Activated T-cell treated with anti-CD3 and anti-CD28 coated beads, Interleukin-2, amount 50 U/mL, for 24 hours (primary cell): ENCODE measurements around the gene RGL1.
"Not testable (repeated sequence)": the region's sequence is repeated elsewhere in the genome, so short reads cannot be mapped to it uniquely, and the experiment has no call there.

Experiments
- DNase-seq: peaks from one replicate; pipeline ENCODE4 v3.0.0-alpha.2; 2020
- H3K27ac Mint-ChIP-seq: 2 replicates; pipeline ENCODE4 v1.8.0; 2020; ENCODE audit warnings: mild to moderate bottlenecking, mixed read lengths
- H3K27me3 Mint-ChIP-seq: 2 replicates; pipeline ENCODE4 v1.8.0; 2020; ENCODE audit warnings: mixed read lengths
- H3K36me3 Mint-ChIP-seq: 2 replicates; pipeline ENCODE4 v1.8.0; 2020; ENCODE audit warnings: low read depth, mixed read lengths
- H3K4me1 Mint-ChIP-seq: 2 replicates; pipeline ENCODE4 v1.8.0; 2020; ENCODE audit warnings: low read depth, mixed read lengths
- H3K4me3 Mint-ChIP-seq: 2 replicates; pipeline ENCODE4 v1.8.0; 2020; ENCODE audit warnings: mild to moderate bottlenecking, moderate library complexity, mixed read lengths
- H3K9me3 Mint-ChIP-seq: 2 replicates; pipeline ENCODE4 v1.8.0; 2020; ENCODE audit warnings: mixed read lengths

The RGL1 gene

DNA sequence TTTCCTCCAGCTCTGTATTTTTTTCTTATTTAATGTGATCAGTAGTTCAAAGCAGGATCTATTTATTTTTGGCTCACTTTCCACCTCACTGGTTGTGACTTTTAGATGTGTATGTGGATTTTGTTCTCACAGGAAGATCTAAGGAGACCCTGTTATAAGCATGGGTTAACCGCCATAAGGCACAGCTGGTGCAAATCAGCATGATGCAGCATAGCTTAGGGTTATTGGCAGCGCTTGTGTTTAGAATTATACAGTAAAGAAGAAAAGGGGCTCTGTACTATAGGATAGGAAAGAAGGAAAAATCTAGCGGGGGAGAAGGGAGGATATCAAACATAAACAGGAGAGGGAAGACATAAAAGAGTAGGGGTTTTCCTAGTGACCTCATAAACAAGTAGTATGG is 26.9 kb upstream of the RGL1 start:
- no peaks in the 10 kb centered on the region for H3K27me3 Mint-ChIP-seq
- no peak overlapping the region for H3K4me3 Mint-ChIP-seq
- DNase-seq = no peak

DNA sequence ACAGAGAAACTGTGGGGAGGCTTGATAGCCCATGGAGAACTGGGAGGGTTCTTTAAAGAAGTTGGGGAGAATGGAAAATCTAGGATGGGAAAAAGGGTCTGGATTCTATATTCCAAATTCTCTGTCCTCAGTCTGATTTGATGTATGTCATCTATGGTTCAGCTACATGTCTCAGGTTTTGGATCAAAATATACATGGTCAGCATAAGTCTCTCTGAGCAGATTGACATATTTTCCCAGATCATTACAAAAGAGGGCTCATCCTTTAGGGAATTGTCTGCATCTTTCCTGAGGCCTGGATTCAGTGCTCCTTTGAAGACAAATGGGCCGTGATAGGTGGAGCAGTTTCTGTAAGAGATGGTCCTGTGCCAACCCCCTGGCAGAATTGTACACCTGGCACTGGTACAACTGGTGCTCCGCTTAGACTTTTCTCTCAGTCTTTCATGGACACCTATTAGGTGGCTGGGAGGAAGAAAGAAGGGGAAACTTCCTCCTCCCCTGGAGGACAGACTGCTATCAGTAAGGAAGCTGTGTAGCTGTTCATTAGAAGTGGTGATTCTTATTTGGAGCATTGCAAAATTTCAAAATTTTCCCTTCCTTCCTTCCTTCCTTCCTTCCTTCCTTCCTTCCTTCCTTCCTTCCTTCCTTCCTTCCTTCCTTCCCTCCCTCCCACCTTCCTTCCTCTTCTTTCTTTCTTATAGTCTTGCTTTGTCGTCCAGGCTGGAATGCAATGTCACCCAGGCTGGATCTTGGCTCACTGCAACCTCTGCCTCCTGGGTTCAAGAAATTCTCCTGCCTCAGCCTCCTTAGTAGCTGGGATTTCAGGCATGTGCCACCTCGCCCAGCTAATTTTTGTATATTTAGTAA is 26.1 kb upstream of the RGL1 start:
- Mint-ChIP-seq H3K4me1 (no peaks in the 10 kb centered on the region), H3K4me3 (no peak overlapping the region), H3K36me3 (peaks cover 3% of the 10 kb centered on the region), H3K9me3 (peaks cover 14% of the 10 kb centered on the region), H3K27ac (no peak overlapping the region), H3K27me3 (no peaks in the 10 kb centered on the region)
- no peak for DNase-seq

More for the DNA sequence above, 26.9 kb upstream of the RGL1 start:
- Mint-ChIP-seq H3K9me3 (peaks cover 17% of the 10 kb centered on the region), H3K36me3 (peaks cover 5% of the 10 kb centered on the region), H3K4me1 (no peaks in the 10 kb centered on the region), H3K27ac (no peak overlapping the region)

DNA sequence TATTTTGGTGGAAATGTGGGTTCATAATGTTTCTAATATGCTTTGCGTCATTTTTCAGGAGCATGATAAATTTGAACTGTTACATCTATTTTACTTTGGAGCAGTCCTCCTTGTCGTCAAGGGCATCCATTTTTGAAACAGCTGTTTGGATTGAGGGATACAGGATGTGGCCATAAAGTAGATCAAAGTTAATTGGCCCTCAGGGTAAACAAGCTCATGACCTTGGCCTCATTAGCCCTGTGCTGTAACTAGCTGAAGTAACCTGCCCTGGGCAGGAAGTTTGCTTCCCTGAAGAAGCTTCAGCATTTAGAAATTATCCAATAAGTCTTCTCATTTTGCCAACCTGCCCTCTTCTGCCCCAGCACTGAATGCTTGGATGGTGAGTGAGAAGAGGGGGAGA is 24.8 kb upstream of the RGL1 start:
- DNase-seq = no peak
- Mint-ChIP-seq H3K4me1 (no peaks in the 10 kb centered on the region), H3K36me3 (no peaks in the 10 kb centered on the region), H3K4me3 (no peak overlapping the region), H3K27ac (no peak overlapping the region), H3K9me3 (peaks cover 6% of the 10 kb centered on the region), H3K27me3 (no peaks in the 10 kb centered on the region)

- no peak overlapping the region for H3K4me3 Mint-ChIP-seq
- no peaks in the 10 kb centered on the region for H3K27me3 Mint-ChIP-seq
- DNase-seq = no peak
- no peak overlapping the region for H3K27ac Mint-ChIP-seq
- H3K4me1 Mint-ChIP-seq = no peaks in the 10 kb centered on the region
- H3K36me3 Mint-ChIP-seq = no peaks in the 10 kb centered on the region
- H3K9me3 Mint-ChIP-seq = peaks cover 3% of the 10 kb centered on the region
Observed at GRCh38 chr1:183780757-183781156, 24.2 kb upstream of the RGL1 start.

DNA sequence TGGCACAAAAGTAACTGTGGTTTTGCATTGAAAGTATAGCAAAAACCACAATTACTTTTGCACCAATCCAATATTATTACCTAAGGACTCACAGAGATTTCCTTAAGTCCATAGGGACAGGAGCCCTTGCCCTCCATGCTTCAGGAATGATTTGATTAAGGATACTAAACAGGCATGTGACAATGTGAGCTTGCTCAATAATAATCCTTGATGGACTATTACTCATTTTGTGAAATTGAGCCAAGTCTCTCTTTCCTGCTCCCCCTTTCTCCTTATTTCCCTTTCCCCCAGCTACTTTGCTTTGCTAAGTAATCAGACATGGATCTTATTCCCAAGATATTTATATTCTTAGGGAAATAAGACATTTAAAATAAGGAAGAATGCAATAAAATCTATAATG is 21.6 kb upstream of the RGL1 start:
- no peak overlapping the region for H3K4me3 Mint-ChIP-seq
- no peak overlapping the region for H3K27ac Mint-ChIP-seq
- no peaks in the 10 kb centered on the region for H3K27me3 Mint-ChIP-seq
- H3K36me3 Mint-ChIP-seq = no peaks in the 10 kb centered on the region
- no peaks in the 10 kb centered on the region for H3K9me3 Mint-ChIP-seq
- no peak for DNase-seq
- H3K4me1 Mint-ChIP-seq = no peaks in the 10 kb centered on the region

- Mint-ChIP-seq H3K27ac (no peak overlapping the region), H3K4me3 (no peak overlapping the region), H3K27me3 (no peaks in the 10 kb centered on the region), H3K36me3 (no peaks in the 10 kb centered on the region), H3K4me1 (no peaks in the 10 kb centered on the region), H3K9me3 (no peaks in the 10 kb centered on the region)
- no peak for DNase-seq
Observed at GRCh38 chr1:183783767-183784637, 20.9 kb upstream of the RGL1 start.

- not testable (repeated sequence) for H3K4me1 Mint-ChIP-seq, H3K27ac Mint-ChIP-seq, H3K27me3 Mint-ChIP-seq, H3K9me3 Mint-ChIP-seq, DNase-seq, H3K36me3 Mint-ChIP-seq, H3K4me3 Mint-ChIP-seq
Observed at GRCh38 chr1:183785921-183786320, 19.0 kb upstream of the RGL1 start.

DNA sequence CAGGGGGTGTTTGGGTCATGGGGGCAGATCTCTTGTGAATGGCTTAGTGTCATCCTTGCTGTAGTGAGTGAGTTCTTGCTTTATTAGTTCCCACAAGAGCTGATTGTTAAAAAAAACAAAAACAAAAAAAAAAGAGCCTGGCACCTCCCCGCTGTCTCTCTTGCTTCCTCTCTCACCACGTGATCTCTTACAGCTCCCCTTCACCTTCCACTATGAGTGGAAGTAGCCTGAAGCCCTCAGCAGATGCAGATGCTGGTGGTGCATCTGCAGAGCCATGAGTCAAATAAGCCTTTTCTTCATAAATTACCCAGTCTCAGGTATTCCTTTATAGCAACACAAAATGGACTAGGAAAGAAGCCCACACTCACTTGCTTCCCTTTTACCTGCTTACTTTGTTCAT is 17.2 kb upstream of the RGL1 start:
- no peak overlapping the region for H3K4me3 Mint-ChIP-seq
- no peaks in the 10 kb centered on the region for H3K4me1 Mint-ChIP-seq
- H3K9me3 Mint-ChIP-seq = no peaks in the 10 kb centered on the region
- H3K27ac Mint-ChIP-seq = no peak overlapping the region
- DNase-seq = no peak
- H3K36me3 Mint-ChIP-seq = no peaks in the 10 kb centered on the region
- no peaks in the 10 kb centered on the region for H3K27me3 Mint-ChIP-seq

- no peak for DNase-seq
- no peaks in the 10 kb centered on the region for H3K36me3 Mint-ChIP-seq
- no peaks in the 10 kb centered on the region for H3K4me1 Mint-ChIP-seq
- no peak overlapping the region for H3K4me3 Mint-ChIP-seq
- H3K27ac Mint-ChIP-seq = no peak overlapping the region
- H3K9me3 Mint-ChIP-seq = no peaks in the 10 kb centered on the region
- no peaks in the 10 kb centered on the region for H3K27me3 Mint-ChIP-seq
Observed at GRCh38 chr1:183791319-183791718, 13.6 kb upstream of the RGL1 start.

DNA sequence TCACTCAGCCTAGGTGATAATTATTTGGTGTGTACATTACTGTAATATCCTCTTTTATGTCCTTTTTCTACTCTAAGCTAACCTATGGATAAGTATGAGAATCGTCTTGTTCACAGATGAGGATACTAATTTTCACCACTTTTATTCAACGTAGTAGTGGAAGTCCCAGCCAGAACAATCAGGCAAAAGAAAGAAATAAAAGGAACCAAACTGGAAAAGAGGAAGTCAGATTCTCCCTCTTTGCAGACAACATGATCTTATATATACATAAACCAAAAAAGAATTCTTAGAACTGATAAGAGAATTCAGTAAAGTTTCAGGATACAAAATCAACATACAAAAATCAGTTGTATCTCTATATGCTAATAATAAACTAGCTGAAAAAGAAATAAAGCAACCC is 12.6 kb upstream of the RGL1 start:
- Mint-ChIP-seq H3K27me3 (no peaks in the 10 kb centered on the region), H3K4me3 (no peak overlapping the region), H3K4me1 (no peaks in the 10 kb centered on the region), H3K36me3 (no peaks in the 10 kb centered on the region), H3K9me3 (no peaks in the 10 kb centered on the region), H3K27ac (no peak overlapping the region)
- no peak for DNase-seq

DNA sequence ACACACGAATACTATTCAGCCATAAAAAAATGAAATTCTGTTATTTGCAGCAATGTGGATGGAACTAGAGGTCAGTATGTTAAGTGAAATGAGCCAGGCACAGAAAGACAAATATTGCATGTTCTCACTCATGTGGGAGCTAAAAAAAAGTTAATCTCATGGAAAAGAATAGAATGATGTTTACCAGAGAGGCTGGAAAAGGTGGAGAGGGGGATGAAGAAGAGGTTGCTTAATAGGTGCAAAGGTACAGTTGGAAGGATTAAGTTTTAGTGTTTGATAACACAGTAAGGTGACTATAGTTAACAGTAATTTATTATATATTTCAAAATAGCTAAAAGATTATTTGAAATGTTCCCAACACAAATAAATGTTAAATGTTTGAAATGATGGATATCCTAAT is 10.8 kb upstream of the RGL1 start:
- Mint-ChIP-seq H3K4me3 (no peak overlapping the region), H3K27me3 (no peaks in the 10 kb centered on the region), H3K4me1 (no peaks in the 10 kb centered on the region), H3K27ac (no peak overlapping the region), H3K9me3 (no peaks in the 10 kb centered on the region), H3K36me3 (no peaks in the 10 kb centered on the region)
- no peak for DNase-seq

DNA sequence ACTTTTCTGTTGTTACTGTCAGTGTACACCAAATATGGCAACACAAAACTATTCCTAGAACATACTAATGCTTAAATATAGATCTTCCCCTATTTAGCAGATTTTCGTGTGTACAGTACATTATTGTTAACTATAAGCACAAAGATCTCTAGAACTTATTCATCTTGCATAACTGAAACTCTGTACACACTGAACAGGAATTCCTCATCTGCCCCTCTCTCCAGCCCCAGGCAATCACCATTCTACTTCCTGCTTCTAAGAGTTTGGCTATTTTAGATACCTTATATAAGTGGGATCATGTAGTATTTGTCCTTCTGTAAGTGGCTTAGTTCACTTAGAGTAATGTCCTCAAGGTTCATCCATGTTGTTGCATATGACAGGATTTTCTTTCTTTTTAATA is 4.5 kb upstream of the RGL1 start:
- H3K9me3 Mint-ChIP-seq = peaks cover 34% of the 10 kb centered on the region
- H3K36me3 Mint-ChIP-seq = peaks cover 7% of the 10 kb centered on the region
- no peak for DNase-seq
- H3K27me3 Mint-ChIP-seq = peaks cover 17% of the 10 kb centered on the region
- peaks cover 3% of the 10 kb centered on the region for H3K4me1 Mint-ChIP-seq
- no peak overlapping the region for H3K27ac Mint-ChIP-seq
- no peak overlapping the region for H3K4me3 Mint-ChIP-seq

DNA sequence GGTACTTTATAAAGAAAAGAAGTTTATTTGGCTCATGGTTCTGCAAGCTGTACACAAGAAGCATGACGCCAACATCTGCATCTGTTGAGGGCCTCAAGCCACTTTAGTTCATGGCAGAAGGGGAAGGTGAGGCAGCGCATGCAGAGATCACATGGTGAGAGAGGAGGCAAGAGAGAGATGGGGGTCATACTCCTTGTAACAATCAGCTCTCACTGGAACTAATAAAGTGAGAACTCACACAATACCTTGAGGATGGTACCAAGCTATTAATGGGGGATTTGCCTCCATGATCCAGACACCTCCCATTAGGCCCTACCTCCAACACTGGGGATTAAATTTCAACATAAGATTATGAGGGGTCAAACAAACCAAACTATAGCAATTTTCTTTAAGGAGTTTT is 3.3 kb upstream of the RGL1 start:
- Mint-ChIP-seq H3K4me1 (peaks cover 11% of the 10 kb centered on the region), H3K36me3 (peaks cover 7% of the 10 kb centered on the region), H3K27me3 (peaks cover 26% of the 10 kb centered on the region), H3K27ac (no peak overlapping the region), H3K4me3 (no peak overlapping the region), H3K9me3 (peaks cover 34% of the 10 kb centered on the region)
- DNase-seq = no peak

- H3K27me3 Mint-ChIP-seq = peaks cover 50% of the 10 kb centered on the region
- DNase-seq = no peak
- H3K36me3 Mint-ChIP-seq = peaks cover 7% of the 10 kb centered on the region
- H3K27ac Mint-ChIP-seq = no peak overlapping the region
- peaks cover 33% of the 10 kb centered on the region for H3K9me3 Mint-ChIP-seq
- H3K4me3 Mint-ChIP-seq = peak overlapping the region; percentile 80
- H3K4me1 Mint-ChIP-seq = peaks cover 14% of the 10 kb centered on the region
Observed at GRCh38 chr1:183804387-183804786, 533 bp upstream of the RGL1 start.

- Mint-ChIP-seq H3K36me3 (peaks cover 7% of the 10 kb centered on the region), H3K4me3 (no peak overlapping the region), H3K9me3 (peaks cover 21% of the 10 kb centered on the region), H3K27me3 (peaks cover 50% of the 10 kb centered on the region), H3K4me1 (peaks cover 14% of the 10 kb centered on the region), H3K27ac (no peak overlapping the region)
- DNase-seq = no peak
Observed at GRCh38 chr1:183806125-183806524, 1.2 kb downstream of the RGL1 start.
